GM18520 (cell line): ENCODE measurements around the gene ARHGEF3.
A peak's percentile ranks its signal among the peaks of the same experiment; 100 is the strongest.

ENCODE experiments used
- ATAC-seq: cut with Tn5 transposase; IDR thresholded peaks from one replicate; pipeline ENCODE4 v1.9.1; 2021; ENCODE audit not compliant: unreplicated experiment

The ARHGEF3 gene

GRCh38 chr3:56691165-56692000, 110.4 kb downstream of the ARHGEF3 start:
- no peak for ATAC-seq

- ATAC-seq = no peak
Observed at GRCh38 chr3:56689303-56689702, 112.4 kb downstream of the ARHGEF3 start.

GRCh38 chr3:56688191-56688590, 113.6 kb downstream of the ARHGEF3 start:
- no peak for ATAC-seq

GRCh38 chr3:56684029-56684428, 117.7 kb downstream of the ARHGEF3 start:
- ATAC-seq = no peak

- ATAC-seq = peak; percentile 65
Observed at GRCh38 chr3:56683122-56683817, 118.5 kb downstream of the ARHGEF3 start, which contains the start of gene TASOR. TSS of gene TASOR (minus strand) at chr3:56683265. CDS start at chr3:56683006, 259 bp downstream.

- peak; percentile 38 for ATAC-seq
Observed at GRCh38 chr3:56682462-56683121, 119.2 kb downstream of the ARHGEF3 start.

GRCh38 chr3:56681984-56682461, 119.7 kb downstream of the ARHGEF3 start:
- no peak for ATAC-seq

GRCh38 chr3:56680054-56680580, 121.6 kb downstream of the ARHGEF3 start:
- ATAC-seq = no peak
